ENCODE data around the gene CNFN.

CNFN gene, protein sequence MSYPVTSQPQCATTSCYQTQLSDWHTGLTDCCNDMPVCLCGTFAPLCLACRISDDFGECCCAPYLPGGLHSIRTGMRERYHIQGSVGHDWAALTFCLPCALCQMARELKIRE

DNA sequence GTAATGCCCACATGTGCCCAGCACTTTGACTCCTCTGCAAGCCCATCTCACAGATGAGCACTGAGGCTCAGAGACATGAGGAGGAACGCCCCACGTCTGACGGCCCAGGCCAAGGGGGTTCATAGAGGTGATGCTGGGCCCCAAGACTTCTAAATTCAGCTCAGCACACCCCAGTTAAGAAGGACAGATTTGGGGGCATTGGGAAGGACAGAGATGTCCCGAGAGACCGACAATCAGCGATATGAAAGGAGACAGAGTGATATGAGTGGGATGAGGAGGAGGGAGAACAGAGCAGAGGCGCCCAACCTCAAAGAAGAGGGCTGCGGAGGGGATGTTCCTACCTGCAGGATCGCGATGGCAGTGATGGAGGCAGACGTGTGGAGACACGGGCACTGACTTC, at the start of gene CNFN:
TSS of gene CNFN (minus strand) at position 399 of the 400 bp plus-strand sequence. CDS start 1,260 bp downstream, outside the sequence.
- DNase-seq, result no peak

DNA sequence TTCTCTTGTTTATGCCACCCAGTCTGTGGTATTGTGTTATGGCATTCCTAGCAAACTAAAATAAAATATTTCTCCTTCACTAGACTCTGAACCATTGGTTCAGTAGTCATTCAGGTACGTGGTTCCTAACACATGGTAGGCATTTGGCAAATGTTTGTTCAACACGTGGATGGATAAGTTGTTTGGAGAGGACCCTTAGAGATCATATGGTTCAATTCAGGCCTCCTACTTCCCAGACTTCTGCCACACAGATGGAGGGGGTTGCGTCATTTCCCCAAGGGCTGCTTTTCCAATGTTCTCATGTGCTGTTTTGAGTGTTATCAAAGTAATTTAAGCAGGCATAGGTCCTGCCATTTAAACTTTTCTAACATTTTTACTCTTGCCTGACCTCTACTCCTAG, 45.9 kb upstream of the CNFN start:
- no peak for DNase-seq

DNA sequence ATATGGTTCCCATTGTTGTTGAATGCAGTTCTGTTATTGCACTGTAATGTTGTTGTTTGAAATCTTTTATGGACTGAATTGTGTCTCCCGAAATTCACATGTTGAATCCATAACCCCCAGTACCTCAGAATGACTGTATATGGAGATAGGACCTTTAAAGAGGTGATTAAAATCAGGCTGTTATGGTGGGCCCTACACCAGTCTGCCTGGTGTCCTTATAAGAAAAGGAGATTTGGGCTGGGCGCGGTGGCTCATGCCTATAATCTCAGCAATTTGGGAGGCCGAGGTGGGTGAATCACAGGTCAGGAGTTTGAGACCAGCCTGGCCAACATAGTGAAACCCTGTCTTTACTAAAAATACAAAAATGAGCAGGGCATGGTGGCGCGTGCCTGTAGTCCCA, 45.2 kb upstream of the CNFN start:
- no peak for DNase-seq

DNA sequence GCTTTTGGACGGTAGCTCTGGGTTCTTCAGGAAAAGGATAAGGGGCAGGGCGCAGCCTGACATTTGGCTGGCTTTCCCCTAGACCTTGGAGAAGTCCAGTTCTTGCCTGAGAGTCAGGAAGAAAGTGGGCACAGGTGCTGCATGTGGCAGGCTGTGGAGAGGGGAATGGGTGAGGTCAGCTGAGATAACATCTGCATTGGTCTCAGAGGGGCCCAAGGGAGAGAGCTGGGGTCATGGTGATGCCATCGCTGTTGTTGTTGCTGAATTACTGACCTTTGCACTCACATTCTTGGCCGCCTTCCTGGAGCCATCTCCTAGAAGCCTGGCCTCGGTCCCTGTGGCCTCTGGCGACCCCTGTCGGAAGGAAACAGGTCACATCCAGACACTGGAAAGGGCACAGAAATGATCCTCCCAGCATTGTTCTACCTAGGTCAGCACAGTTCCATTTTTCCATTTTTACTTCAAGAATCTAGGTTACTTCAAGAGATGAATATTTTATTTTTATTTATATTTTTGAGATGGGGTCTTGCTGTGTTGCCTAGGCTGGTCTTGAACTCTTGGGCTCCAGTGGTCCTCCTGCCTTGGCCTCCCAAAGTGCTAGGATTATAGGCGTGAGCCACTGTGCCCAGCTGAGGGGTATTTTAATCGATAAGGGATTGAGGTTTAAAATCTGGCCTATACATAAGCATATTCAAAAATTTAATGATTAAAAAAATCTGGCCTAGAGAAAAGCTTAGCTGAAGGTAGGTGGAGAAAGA, 43.6 kb upstream of the CNFN start:
- peak; percentile 33 for DNase-seq

- no peak for DNase-seq
These were observed 41.4 kb upstream of the CNFN start for GRCh38 chr19:42431486-42431885.

GRCh38 chr19:42428676-42429075, 38.6 kb upstream of the CNFN start:
- DNase-seq, result no peak

DNA sequence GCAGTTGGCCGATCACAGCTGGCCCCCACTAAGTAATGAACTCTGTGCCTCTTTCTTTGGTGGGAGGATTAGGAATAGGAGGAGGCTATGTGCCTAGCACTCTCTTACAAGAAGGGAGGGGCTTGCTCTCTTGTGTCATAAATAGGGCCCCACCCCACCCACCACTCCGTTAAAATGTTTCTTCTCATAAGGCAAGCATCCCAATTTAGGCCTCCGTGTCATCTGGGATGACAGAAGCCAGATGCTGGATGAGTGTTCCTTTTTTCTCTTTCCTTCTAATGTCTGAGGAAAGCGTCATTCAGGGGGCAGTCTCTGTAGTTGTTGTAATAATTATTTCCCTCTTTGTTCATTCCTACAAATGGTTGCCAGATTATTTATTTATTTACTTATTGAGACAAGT, 37.2 kb upstream of the CNFN start, which contains the start of gene LIPE:
TSS of gene LIPE (minus strand) at position 76 of the 400 bp plus-strand sequence. CDS start 239 bp downstream, outside the sequence.
- DNase-seq, result no peak

GRCh38 chr19:42426643-42427042, 36.5 kb upstream of the CNFN start:
- DNase-seq, result peak; percentile 67

- DNase-seq, result no peak
These were observed 34.6 kb upstream of the CNFN start for GRCh38 chr19:42424712-42425131.

DNA sequence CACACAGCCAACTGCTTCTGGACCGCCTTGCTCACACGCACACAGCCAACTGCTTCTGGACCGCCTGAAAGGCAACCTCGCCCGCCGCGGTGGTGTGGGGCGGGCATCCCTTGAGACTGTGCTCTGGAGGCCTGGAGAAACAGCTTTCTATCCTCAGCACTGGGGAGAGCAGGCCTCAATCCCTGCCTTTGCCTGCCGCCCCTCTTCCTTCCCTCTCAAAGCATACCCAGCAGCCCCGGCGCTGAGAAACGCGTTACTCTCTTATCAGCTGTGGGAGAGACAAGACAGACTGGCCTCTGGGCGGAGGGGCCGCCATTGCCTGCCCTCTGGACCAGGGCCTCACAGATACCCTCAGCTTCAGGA, 34.2 kb upstream of the CNFN start:
- no peak for DNase-seq

- DNase-seq, result peak; percentile 91
These were observed 33.6 kb upstream of the CNFN start for GRCh38 chr19:42423462-42424344.

- DNase-seq, result no peak
These were observed 32.9 kb upstream of the CNFN start for GRCh38 chr19:42422901-42423461.

DNA sequence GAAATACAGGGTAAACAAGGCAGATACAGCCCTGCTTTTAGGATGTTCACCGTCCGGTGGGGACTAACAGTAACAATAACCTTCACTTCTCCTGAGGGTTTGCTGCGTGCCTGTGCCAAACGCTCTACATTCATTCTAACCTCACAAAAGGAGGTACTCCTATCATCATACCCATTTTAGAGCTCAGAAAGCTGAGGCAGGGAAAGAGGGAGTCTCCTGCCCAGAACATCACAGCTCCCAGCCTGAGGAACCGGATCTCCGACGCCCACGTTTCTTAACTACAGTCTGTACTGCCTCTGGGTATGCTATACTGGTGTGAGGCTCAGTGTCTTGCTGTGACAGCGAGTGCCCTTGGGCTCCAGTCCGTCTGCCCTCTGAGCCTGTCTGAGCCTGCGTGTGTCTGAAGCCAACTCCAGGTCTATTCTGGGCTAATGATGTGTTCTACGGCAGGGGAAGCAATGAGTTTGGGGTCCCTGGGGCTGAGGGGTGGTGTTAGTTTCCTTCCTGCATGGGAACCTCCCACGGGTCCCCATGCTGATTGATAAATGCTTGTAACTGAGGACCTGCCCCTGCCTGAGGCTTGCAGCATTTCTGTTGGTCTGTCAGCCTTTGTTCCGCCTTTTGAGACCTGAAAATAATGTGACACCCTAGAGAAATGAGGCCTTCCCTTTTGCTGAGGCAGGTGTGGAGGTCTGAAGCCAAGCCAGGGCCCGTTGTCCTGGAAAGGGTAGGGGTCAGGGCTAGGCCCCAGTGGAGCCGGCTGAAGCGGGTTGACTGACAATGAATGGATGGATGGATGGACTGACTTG, 32.2 kb upstream of the CNFN start:
- no peak for DNase-seq

GRCh38 chr19:42421591-42422031, 31.5 kb upstream of the CNFN start:
- no peak for DNase-seq

GRCh38 chr19:42421101-42421500, 31.0 kb upstream of the CNFN start:
- DNase-seq, result no peak

GRCh38 chr19:42420055-42420544, 30.0 kb upstream of the CNFN start:
- no peak for DNase-seq

GRCh38 chr19:42419309-42419708, 29.2 kb upstream of the CNFN start:
- DNase-seq, result no peak

- no peak for DNase-seq
These were observed 22.6 kb upstream of the CNFN start for GRCh38 chr19:42412661-42413076.

- DNase-seq, result no peak
These were observed 22.1 kb upstream of the CNFN start for GRCh38 chr19:42412227-42412626.

- DNase-seq, result no peak
These were observed 21.6 kb upstream of the CNFN start for GRCh38 chr19:42411581-42412178.

GRCh38 chr19:42410371-42410770, 20.3 kb upstream of the CNFN start:
- no peak for DNase-seq

DNA sequence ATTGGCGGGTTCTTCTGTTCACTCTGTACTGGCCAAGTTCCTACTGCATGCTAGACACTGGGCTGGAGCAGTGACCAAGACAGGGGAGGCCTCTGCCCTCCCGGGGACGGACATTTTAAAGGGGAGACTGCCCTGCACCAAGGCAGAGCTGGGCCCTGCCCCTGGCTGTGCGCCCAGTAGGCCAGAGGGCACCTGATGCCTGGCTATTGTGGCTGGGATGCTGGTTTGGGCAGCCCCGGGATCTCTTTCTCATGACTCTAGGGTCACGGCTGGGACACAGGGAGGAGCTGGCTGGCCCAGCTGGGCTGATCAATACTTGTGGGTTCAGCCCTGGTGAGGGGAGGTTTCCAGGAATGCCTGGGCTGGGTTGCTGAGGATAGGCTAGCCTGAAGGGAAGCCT, 19.4 kb upstream of the CNFN start:
- DNase-seq, result no peak
